AG04450 (cell line): Measurements from ENCODE around the gene SLC16A14. TPM values are rescaled to one million over a fixed set of nuclear protein-coding genes. Genes with fewer than 3 reads are reported as not detected.
"Not testable (repeated sequence)": the region's sequence is repeated elsewhere in the genome, so short reads cannot be mapped to it uniquely, and the experiment has no call there.

Experiments used
- CTCF ChIA-PET: fragments of 300-600, 350-600 bp; formaldehyde crosslinking; extraction: SDS; loops from one replicate; lab custom pipeline; 2022; ENCODE audit warnings: antibody characterized with exemption, inconsistent platforms; lab: Charles Lee
- POLR2A ChIA-PET: fragments of 350-600 bp; formaldehyde crosslinking; extraction: SDS; loops from one replicate; lab custom pipeline; 2021; ENCODE audit warnings: antibody characterized with exemption, inconsistent platforms; lab: Yijun Ruan, JAX
- DNase-seq: peaks from one replicate; pipeline ENCODE4 v3.0.0-alpha.2; 2011; ENCODE audit warnings: low read depth, low spot score
- H3K27ac ChIP-seq: one replicate; pipeline ENCODE4 v1.5.1; 2012; ENCODE audit warnings: low read depth, low read length, control low read depth
- H3K27me3 ChIP-seq: one replicate; pipeline ENCODE4 v1.6.0; 2012; ENCODE audit warnings: low read length; ENCODE audit not compliant: control insufficient read depth, insufficient read depth
- H3K4me3 ChIP-seq: 2 replicates; pipeline ENCODE4 v1.5.1; 2011; ENCODE audit warnings: mild to moderate bottlenecking, low read depth, low read length, control low read depth
- H3K9me3 ChIP-seq: 2 replicates; pipeline ENCODE4 v1.5.1; 2012; ENCODE audit warnings: low read length; ENCODE audit not compliant: control insufficient read depth, insufficient read depth
- CTCF ChIP-seq: IDR thresholded peaks from 2 replicates; pipeline ENCODE4 v1.5.1; 2011; ENCODE audit warnings: low read depth, low read length, control low read depth, inconsistent platforms
- polyA minus RNA-seq: library from RNA; depleted of rRNA, polyadenylated mRNA; stranded (reverse); fragments of >200 nt; gene quantifications from 2 replicates; pipeline ENCODE4 v1.2.3, GENCODE V29; 2011; rRNA and poly(A)+ RNA removed
- polyA plus RNA-seq: library from polyadenylated mRNA; depleted of rRNA; stranded (reverse); fragments of >200 nt; gene quantifications from 2 replicates; pipeline ENCODE4 v1.2.3, GENCODE V29; 2011; rRNA removed

Gene SLC16A14
- polyA plus RNA-seq, result 2.1 and 2.7 TPM in 2 replicates
- polyA minus RNA-seq, result 2.9 and 3.0 TPM in 2 replicates

GRCh38 chr2:230068651-230069055 is at the start of gene SLC16A14:
Gene SLC16A14 (minus strand): TSS chr2:230068924. CDS start chr2:230059352, 9,572 bp downstream.
- peak; percentile 16 for DNase-seq
- peak; percentile 42; the same call in 1 of the 2 replicates for TF ChIP-seq CTCF
- Histone ChIP-seq H3K9me3 (no peaks in the 10 kb centered on the region; the same call in 1 of the 2 replicates), H3K4me3 (peak within 1 kb of the TSS; percentile 60), H3K27me3 (peaks cover 11% of the 10 kb centered on the region), H3K27ac (no peak within 1 kb of the TSS)
- CTCF ChIA-PET, result interaction anchor here (0.7 to 4.5 kb wide), 11 partner anchors 8 to 267 kb away, joined by 3 to 75 read pairs (median 5); no protein-coding TSS in a partner anchor
- POLR2A ChIA-PET, result interaction anchor here (0.6 kb wide), 1 partner anchor 124 kb away, joined by 3 read pairs; no protein-coding TSS in a partner anchor

GRCh38 chr2:230106771-230107170 is 38.0 kb upstream of the SLC16A14 start:
- Histone ChIP-seq H3K4me3 (no peak overlapping the region), H3K27me3 (no peaks in the 10 kb centered on the region), H3K27ac (no peak overlapping the region), H3K9me3 (no peaks in the 10 kb centered on the region)
- CTCF ChIA-PET, result interaction anchor here (2.0 kb wide), 1 partner anchor 40 kb away, joined by 9 read pairs; no protein-coding TSS in a partner anchor
- no peak for DNase-seq
- no peak for TF ChIP-seq CTCF
- POLR2A ChIA-PET, result no interaction called here

GRCh38 chr2:230101967-230102366 is 33.2 kb upstream of the SLC16A14 start:
- H3K27ac ChIP-seq, H3K27me3 ChIP-seq, POLR2A ChIA-PET, H3K9me3 ChIP-seq, CTCF ChIA-PET, DNase-seq, H3K4me3 ChIP-seq: not testable (repeated sequence)

GRCh38 chr2:230097841-230098240 is 29.1 kb upstream of the SLC16A14 start:
- Histone ChIP-seq H3K4me3 (no peak overlapping the region), H3K9me3 (no peaks in the 10 kb centered on the region), H3K27ac (no peak overlapping the region), H3K27me3 (no peaks in the 10 kb centered on the region)
- no peak for DNase-seq
- ChIA-PET POLR2A (no interaction called here), CTCF (no interaction called here)
- no peak for TF ChIP-seq CTCF

GRCh38 chr2:230097424-230097823 is 28.7 kb upstream of the SLC16A14 start:
- ChIA-PET POLR2A (no interaction called here), CTCF (interaction anchor here (0.5 kb wide), 1 partner anchor 63 kb away, joined by 8 read pairs; no protein-coding TSS in a partner anchor)
- no peak overlapping the region for H3K4me3 ChIP-seq
- no peaks in the 10 kb centered on the region for H3K27me3 ChIP-seq
- DNase-seq, result no peak
- H3K27ac ChIP-seq, result no peak overlapping the region
- H3K9me3 ChIP-seq, result no peaks in the 10 kb centered on the region
- no peak for TF ChIP-seq CTCF
